Measurements from ENCODE around the gene SESN1. TPM values are rescaled to one million over a fixed set of nuclear protein-coding genes. Genes with fewer than 3 reads are reported as not detected.

The SESN1 gene
- polyA plus RNA-seq, 4 donors, result 25.0 to 31.1 (median 27.5) TPM

- DNase-seq (ENCODE audit: low read depth in 4 of 4, low spot score in 3 of 4), result no peak
Measured at GRCh38 chr6:109033655-109034054, 61.0 kb downstream of the SESN1 start.

GRCh38 chr6:109031416-109031815 lies 63.2 kb downstream of the SESN1 start:
- DNase-seq (ENCODE audit: low read depth in 4 of 4, low spot score in 3 of 4), result no peak

DNA sequence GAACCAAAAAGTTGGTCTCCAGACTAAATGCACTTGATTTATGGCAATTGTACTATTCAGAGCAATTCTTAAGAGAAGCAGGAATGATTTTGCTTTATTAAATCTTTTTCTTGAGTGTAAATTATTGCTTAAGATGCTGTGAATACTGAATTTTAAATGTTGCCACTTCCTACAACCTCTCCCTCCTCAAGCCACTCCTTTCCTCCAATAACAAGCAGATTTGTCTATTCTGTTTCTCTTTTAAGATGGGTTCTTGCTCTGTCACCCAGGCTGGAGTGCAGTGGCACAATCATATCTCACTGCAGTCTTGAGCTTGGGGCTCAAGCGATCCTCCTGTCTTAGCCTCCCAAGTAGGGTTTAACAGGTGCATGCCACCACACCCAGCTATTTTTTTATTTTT lies 65.3 kb downstream of the SESN1 start:
- DNase-seq (ENCODE audit: low read depth in 4 of 4, low spot score in 3 of 4), result no peak

GRCh38 chr6:109028439-109028838 lies 66.2 kb downstream of the SESN1 start:
- DNase-seq (ENCODE audit: low read depth in 4 of 4, low spot score in 3 of 4), result no peak

DNA sequence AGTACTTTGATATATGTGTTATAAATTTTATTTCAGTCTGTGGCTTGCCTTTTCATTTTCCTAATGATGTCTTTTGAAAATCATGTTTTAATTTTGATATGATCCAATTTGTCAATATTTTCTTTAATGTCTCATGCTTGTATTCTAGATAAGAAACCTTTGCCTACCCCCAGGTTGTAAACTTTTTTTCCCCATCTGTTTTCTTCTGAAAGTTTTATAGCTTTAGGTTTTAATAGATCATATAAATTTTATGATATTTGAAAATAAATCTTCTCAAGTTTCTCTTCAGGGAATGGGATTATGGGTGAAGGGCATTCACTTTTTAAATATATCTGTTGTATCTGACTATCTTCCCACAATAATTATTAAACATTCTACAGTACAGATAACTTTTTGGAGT lies 66.7 kb downstream of the SESN1 start:
- no peak for DNase-seq (ENCODE audit: low read depth in 4 of 4, low spot score in 3 of 4)

DNA sequence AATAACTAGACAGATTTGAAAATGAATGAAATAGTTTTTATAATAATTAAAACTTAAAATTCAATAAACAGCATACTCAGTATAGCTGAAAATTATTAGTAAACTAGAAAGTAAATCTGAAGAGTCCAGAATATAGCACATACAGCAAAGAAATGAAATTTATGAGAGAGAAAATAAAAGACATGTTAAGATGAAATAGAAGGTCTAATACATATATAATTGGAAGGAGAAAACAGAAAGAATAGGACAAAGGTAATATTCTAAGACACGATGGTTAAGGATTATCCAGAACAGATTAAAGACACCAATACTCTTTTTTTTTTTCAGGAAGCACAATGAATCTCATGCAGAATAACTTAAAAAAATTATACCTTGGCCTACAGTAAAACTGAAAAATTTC lies 69.0 kb downstream of the SESN1 start:
- DNase-seq (ENCODE audit: low read depth in 4 of 4, low spot score in 3 of 4), result no peak

DNA sequence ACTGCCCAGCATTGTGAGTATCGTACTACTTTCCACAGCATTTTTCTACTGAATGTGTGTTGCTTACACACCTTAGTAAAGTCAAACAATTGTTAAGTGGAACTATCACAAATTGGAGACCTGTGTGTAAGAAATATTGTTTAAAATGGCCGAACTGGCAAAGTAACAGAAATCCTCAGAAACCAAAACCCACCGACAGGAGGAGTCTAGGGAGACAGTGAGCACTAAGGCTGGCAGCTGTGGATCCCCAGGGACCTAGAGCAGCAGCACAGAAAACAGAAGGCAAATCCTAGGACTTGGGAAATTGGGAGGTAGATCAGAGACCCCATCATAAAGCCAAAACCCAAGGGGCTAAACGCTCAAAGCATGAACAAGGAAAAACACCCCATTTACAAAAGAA lies 69.9 kb downstream of the SESN1 start:
- DNase-seq (ENCODE audit: low read depth in 4 of 4, low spot score in 3 of 4), result no peak

DNA sequence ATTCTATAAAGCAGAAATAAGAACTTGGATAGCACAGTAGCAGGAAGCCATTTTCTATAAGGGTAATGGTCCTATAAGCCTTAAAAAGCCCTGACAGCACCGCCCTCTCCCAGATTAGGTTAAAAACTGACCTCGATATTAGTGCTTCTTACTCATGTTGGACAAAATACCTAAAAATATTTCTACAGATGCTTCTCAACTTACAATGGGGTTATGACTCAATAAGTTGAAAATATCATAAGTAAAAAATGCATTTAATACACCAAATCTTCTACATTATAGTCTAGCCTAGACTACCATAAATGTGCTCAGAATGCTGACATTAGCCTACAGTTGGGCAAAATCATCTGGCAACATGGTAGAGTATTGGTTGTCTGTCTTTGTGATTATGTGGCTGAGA lies 70.3 kb downstream of the SESN1 start:
- no peak for DNase-seq (ENCODE audit: low read depth in 4 of 4, low spot score in 3 of 4)

GRCh38 chr6:109023356-109023925 lies 71.2 kb downstream of the SESN1 start:
- no peak for DNase-seq (ENCODE audit: low read depth in 4 of 4, low spot score in 3 of 4)

- no peak for DNase-seq (ENCODE audit: low read depth in 4 of 4, low spot score in 3 of 4)
Measured at GRCh38 chr6:109021870-109022269, 72.8 kb downstream of the SESN1 start.

DNA sequence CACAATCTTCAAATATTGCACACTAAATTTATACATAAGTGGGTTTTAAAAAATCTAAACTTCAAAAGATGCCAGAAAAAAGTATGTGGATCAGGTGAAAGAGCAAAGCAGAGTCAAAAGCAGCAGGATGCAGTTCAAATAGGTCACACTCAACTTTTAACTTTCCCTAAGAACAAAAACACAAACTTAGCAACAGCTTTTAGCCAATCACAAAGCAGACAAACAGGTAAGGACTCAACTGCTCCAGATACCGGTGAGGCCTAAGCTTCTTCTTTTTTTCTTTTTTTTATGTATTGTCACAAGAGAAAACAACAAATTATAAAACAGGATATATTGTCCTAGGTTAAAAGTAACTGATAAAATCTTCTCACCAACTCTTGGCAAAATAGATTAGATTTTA lies 74.7 kb downstream of the SESN1 start:
- no peak for DNase-seq (ENCODE audit: low read depth in 4 of 4, low spot score in 3 of 4)

- DNase-seq (ENCODE audit: low read depth in 4 of 4, low spot score in 3 of 4), result no peak
Measured at GRCh38 chr6:109015176-109015575, 79.5 kb downstream of the SESN1 start.

DNA sequence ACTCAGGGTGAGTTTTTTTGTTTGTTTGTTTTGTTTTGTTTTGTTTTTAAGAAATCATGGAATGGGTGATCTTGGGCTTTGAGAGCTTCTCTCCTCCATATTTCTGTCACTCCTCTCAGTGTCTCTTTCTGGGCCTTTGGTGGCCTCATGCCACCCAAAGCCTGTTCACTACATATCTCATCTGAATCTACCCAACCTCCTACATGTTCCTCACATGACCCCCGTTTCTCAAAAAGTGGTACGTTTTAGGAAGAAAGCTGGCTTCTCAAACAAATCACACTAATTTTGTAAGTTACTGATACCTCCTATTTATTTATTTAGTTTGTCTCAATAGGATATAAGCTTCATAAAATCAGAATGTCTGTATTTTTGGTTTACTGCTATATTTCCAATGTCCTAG lies 80.0 kb downstream of the SESN1 start:
- no peak for DNase-seq (ENCODE audit: low read depth in 4 of 4, low spot score in 3 of 4)

DNA sequence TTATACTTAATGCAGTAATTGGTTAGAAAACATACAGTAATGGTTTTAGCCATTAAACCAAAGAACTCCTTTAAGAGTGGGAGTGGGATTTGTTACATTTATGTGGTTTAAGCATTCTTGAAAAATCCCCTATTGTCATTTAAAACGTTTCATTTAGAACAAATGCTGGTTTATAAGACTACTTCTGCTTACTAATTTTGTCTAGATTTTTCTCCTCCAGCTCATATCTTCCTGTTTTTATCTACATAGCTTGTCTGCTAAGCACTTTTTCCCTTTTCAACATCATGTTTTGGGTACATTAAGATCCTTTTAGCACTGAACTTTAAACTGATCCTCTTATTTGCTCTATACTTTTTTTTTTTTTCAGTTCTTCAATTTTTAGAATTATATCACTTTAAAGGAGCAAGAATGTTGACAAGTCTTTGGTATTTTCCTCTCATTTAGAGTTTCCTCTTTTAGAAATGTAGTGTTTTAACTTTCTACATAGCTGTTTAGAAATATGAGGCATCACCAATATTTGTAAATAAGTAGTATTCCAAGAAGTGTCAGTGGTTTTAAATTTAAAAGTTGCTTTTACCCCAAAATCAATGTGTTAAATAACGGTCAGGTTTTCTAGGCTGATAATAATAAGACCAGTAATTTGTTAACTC lies 80.9 kb downstream of the SESN1 start:
- no peak for DNase-seq (ENCODE audit: low read depth in 4 of 4, low spot score in 3 of 4)

DNA sequence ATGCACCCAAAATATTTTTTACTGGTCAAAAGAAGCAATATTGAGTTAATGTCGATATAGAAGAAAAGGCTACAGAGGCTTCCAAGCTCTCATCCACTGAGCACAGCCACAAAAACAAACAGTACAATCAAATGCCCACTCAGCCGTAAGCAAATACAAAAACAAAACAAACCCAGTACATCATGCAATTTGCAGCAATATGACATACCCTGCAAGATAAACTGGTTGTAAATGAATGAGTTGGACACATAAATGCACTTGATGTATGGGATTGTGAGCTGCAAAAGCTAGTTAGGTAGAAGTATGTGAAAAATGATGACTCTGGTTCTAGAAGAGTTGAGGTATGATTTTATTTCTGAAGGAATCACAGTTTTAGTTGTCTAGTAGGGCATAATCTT lies 83.9 kb downstream of the SESN1 start:
- no peak for DNase-seq (ENCODE audit: low read depth in 4 of 4, low spot score in 3 of 4)

DNA sequence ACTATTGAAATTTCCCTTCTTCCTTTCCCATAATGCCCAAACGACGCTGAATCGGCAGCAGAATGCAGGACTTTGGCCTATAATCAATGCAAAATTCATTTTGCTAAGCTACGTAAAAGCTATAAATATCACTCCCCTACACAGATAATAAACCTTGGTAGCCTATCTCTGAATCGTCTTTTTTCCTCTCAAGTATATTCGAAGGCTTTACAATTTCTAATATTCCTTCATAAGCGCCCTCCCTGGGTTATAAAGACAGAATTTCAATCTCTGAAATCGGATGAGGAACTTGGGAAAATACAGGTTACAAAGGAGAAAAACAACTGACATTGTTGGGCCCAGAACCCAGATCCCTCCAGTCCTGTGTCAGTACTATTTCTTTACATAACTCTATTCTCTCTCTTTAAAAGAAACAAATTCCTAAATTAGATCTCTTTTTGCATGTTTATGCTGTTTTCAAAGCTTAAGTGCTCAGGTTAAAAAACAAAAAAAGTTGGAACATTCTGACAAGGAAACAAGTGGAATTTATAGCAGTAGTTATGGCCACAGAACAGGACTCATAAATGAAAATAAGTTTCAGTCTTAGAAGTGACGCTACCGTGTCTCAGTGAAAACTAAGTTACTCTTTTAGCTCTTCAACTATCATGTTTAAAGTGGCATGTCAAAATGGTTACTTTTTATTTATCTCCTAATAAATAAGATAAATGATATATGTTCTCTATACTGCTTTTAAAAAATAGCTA lies 84.5 kb downstream of the SESN1 start:
- DNase-seq (ENCODE audit: low read depth in 4 of 4, low spot score in 3 of 4), result no peak

GRCh38 chr6:109009236-109009961 lies 85.2 kb downstream of the SESN1 start:
- peak; percentile 75 to 86 (median 78) for DNase-seq (ENCODE audit: low read depth in 4 of 4, low spot score in 3 of 4)

DNA sequence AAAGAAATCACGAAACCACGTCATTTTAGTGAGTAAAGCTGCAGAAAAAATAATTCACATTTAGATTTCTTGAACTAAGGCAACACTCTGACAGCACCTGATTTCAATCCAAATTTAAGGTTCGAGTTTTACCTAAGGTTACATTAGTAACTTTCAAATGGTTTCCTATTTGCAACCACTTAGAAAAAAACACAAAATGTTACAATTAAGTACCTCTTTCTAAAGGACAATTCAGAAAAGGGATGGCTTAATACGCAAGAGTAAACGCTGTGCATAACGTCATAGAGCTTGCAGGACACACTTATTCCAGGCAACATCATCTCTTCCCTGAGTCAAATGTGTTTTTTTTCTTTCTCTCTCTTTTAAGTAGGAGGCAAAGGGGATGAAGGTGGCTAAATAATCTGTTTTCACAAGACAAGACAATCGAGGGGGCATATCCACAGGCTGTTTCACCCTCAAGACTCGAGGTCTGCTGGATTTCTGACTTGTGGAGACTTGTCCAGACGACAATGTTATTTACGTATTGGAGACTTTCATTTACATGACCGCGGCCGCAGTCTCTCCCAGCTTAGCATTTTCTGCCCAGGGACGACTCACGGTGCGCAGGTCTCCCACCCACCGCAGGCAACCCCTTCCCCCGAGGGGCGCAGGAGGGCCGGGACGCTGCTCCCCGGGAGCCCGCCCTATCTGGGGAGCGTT lies 86.0 kb downstream of the SESN1 start:
- peak in 2 of 4 donors; percentile 38 to 44 for DNase-seq (ENCODE audit: low read depth in 4 of 4, low spot score in 3 of 4)

- DNase-seq (ENCODE audit: low read depth in 4 of 4, low spot score in 3 of 4), result no peak
Measured at GRCh38 chr6:109008054-109008453, 86.6 kb downstream of the SESN1 start.

DNA sequence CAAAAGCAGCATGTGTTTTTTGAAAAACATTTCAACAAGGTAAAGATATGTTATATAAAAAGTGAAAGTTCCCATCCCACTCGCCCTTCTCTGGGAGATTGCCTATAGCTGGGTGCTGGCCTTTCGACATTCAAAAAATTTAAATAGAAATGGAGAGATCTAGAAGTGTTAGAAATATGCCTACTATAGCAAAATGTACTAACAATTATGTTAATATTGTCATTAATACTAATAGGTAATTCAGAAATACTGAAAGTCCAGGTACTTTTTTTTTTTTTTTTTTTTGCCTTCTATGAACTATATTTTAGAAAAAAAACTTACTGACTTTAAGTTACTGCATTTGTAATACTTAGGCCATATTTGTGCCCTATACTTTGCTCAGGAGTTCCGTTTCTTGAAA lies 87.1 kb downstream of the SESN1 start:
- no peak for DNase-seq (ENCODE audit: low read depth in 4 of 4, low spot score in 3 of 4)

GRCh38 chr6:109006818-109007217 lies 87.8 kb downstream of the SESN1 start:
- DNase-seq (ENCODE audit: low read depth in 4 of 4, low spot score in 3 of 4), result no peak

Measured in left renal pelvis (tissue), 4 donors.